Measurements from ENCODE around the gene HACD3.

Gene HACD3

DNA sequence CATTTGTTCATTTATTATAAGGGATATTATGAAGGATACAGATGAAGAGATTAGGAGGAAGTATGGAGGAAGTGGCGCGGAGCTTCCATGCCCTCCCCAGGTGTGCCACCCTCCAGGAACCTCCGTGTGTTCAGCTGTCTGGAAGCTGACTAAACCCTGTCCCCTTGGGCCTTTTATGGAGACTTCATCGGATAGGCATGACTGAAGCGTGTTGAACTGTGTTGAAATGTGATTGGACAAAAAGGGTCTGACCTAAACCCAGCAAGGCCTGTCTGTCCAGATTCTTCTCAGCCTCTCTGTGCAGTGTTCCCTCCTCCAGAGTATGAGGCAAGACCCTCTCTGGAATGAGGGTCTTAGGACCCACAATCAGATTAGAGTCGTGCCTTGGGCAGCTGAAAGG lies 31.7 kb downstream of the HACD3 start:
- no peak for ATAC-seq (ENCODE audit: low read depth)
- H3K27me3 ChIP-seq (ENCODE audit: insufficient read depth, poor library complexity, severe bottlenecking), result no peaks in the 10 kb centered on the region
- no peak for DNase-seq (ENCODE audit: low spot score)
- no peaks in the 10 kb centered on the region for H3K4me1 ChIP-seq (ENCODE audit: insufficient read depth, poor library complexity, severe bottlenecking)
- peaks cover 90% of the 10 kb centered on the region for H3K36me3 ChIP-seq (ENCODE audit: low read depth)
- no peak overlapping the region for H3K4me3 ChIP-seq (ENCODE audit: severe bottlenecking)
- H3K27ac ChIP-seq (ENCODE audit: poor library complexity, severe bottlenecking), result no peak overlapping the region
- H3K9me3 ChIP-seq (ENCODE audit: severe bottlenecking), result no peaks in the 10 kb centered on the region
- TF ChIP-seq, protein P1, sequence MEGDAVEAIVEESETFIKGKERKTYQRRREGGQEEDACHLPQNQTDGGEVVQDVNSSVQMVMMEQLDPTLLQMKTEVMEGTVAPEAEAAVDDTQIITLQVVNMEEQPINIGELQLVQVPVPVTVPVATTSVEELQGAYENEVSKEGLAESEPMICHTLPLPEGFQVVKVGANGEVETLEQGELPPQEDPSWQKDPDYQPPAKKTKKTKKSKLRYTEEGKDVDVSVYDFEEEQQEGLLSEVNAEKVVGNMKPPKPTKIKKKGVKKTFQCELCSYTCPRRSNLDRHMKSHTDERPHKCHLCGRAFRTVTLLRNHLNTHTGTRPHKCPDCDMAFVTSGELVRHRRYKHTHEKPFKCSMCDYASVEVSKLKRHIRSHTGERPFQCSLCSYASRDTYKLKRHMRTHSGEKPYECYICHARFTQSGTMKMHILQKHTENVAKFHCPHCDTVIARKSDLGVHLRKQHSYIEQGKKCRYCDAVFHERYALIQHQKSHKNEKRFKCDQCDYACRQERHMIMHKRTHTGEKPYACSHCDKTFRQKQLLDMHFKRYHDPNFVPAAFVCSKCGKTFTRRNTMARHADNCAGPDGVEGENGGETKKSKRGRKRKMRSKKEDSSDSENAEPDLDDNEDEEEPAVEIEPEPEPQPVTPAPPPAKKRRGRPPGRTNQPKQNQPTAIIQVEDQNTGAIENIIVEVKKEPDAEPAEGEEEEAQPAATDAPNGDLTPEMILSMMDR (IDR thresholded peaks at IDR 0.05; ENCODE audit: poor library complexity, severe bottlenecking), result no peak

DNA sequence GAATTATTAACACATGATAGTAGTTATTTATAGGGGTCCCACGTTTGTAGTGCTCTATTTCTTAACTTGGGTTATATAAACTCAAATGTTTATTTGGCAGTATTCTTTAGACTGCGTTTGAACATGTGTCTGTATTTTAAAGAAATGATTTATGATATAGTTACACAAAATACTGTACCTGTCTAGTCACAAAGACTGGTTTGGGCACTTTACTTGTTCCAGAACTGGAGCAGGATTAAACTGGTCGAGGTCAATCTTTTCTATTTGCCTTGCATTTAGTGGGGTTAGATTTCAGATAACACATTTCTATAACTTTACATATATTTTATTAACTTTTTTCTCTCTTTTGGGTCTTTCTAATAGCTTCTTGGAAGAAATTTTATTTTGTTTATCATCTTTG lies 39.5 kb downstream of the HACD3 start:
- Histone ChIP-seq H3K27me3 (ENCODE audit: insufficient read depth, poor library complexity, severe bottlenecking) (no peaks in the 10 kb centered on the region), H3K4me1 (ENCODE audit: insufficient read depth, poor library complexity, severe bottlenecking) (no peaks in the 10 kb centered on the region), H3K27ac (ENCODE audit: poor library complexity, severe bottlenecking) (no peak overlapping the region), H3K4me3 (ENCODE audit: severe bottlenecking) (no peak overlapping the region), H3K36me3 (ENCODE audit: low read depth) (peaks cover 94% of the 10 kb centered on the region), H3K9me3 (ENCODE audit: severe bottlenecking) (no peaks in the 10 kb centered on the region)
- TF ChIP-seq, protein P1 (IDR thresholded peaks at IDR 0.05; ENCODE audit: poor library complexity, severe bottlenecking), result no peak
- ATAC-seq (ENCODE audit: low read depth), result no peak
- DNase-seq (ENCODE audit: low spot score), result no peak

DNA sequence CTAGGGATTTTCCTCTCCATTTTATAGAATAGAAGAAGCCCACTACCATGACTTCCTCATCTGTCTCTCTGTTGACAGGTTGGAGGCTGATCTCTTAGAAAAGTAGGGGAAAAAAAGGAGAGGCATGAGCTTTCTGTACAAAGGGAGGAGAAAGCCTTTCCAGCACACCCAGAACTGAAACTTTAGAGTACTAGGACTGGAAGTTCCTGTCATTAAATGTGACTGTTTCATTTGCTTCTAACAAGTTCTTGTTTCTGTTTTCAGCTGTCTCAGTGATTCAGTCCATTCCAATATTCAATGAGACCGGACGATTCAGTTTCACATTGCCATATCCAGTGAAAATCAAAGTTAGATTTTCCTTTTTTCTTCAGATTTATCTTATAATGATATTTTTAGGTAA lies 41.7 kb downstream of the HACD3 start:
- TF ChIP-seq, protein P1 (IDR thresholded peaks at IDR 0.05; ENCODE audit: poor library complexity, severe bottlenecking), result no peak
- no peak overlapping the region for H3K27ac ChIP-seq (ENCODE audit: poor library complexity, severe bottlenecking)
- H3K4me3 ChIP-seq (ENCODE audit: severe bottlenecking), result no peak overlapping the region
- no peaks in the 10 kb centered on the region for H3K9me3 ChIP-seq (ENCODE audit: severe bottlenecking)
- H3K4me1 ChIP-seq (ENCODE audit: insufficient read depth, poor library complexity, severe bottlenecking), result no peaks in the 10 kb centered on the region
- H3K36me3 ChIP-seq (ENCODE audit: low read depth), result peaks cover 84% of the 10 kb centered on the region
- ATAC-seq (ENCODE audit: low read depth), result no peak
- no peak for DNase-seq (ENCODE audit: low spot score)
- H3K27me3 ChIP-seq (ENCODE audit: insufficient read depth, poor library complexity, severe bottlenecking), result no peaks in the 10 kb centered on the region

DNA sequence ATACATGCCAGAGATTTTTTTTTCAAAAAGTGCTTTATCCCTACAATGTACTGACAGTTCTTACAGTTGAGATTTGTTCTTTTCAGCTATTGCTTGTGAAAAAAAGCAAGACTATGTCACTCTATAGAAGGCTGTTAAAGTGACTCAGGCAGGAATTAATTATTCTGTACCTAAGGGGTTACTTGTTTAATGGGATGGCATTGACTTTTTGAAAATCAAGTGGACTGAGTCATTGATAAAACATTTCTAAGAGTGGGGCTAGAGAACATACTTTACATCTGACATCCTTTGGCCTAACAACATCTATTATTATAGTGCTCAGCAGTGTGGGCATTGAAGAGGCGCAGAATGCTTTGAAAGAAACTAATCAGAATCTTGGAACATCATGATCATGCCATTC lies 46.4 kb downstream of the HACD3 start:
- no peaks in the 10 kb centered on the region for H3K27me3 ChIP-seq (ENCODE audit: insufficient read depth, poor library complexity, severe bottlenecking)
- ATAC-seq (ENCODE audit: low read depth) (peak; percentile 55), DNase-seq (ENCODE audit: low spot score) (no peak)
- H3K36me3 ChIP-seq (ENCODE audit: low read depth), result peaks cover 81% of the 10 kb centered on the region
- H3K4me1 ChIP-seq (ENCODE audit: insufficient read depth, poor library complexity, severe bottlenecking), result no peaks in the 10 kb centered on the region
- TF ChIP-seq, protein P1 (IDR thresholded peaks at IDR 0.05; ENCODE audit: poor library complexity, severe bottlenecking), result no peak
- H3K27ac ChIP-seq (ENCODE audit: poor library complexity, severe bottlenecking), result peak overlapping the region; percentile 7
- H3K4me3 ChIP-seq (ENCODE audit: severe bottlenecking), result no peak overlapping the region
- no peaks in the 10 kb centered on the region for H3K9me3 ChIP-seq (ENCODE audit: severe bottlenecking)

DNA sequence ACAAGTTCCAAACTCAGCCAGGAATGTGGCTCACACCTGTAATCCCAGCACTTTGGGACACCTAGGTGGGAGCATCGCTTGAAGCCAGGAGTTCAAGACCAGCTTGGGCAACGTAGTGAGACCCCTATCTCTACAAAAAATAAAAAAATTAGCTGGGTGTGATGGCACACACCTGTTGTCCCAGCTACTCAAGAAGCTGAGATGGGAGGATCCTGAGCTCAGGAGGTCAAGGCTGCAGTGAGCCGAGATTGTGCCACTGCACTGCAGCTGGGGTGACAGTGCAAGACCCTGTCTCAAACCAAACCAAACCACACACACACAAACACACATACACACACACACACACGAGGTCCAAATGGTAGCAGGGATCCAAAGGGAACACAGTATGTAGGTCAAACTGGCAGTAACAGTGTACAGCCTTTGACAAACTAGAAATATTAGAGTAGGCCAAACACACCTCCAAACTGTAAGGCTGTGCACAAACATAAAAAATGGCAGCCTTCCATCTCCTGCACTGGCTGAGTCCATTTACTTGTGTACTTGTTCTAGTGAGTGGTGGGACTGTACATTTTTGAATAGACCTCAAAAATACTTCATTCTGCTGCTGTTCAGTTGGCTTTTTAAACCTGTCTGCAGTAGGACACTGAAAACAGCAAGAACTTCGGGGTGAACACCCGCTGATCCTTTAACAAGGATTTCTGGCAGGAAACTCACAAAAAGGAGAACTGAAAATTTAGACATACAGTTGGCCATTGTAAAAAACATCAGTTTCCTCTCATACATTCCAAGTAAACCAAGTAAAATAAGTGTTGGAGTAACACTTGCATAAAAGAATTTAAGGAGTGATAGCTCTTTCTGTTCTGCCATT lies 47.1 kb downstream of the HACD3 start:
- no peaks in the 10 kb centered on the region for H3K27me3 ChIP-seq (ENCODE audit: insufficient read depth, poor library complexity, severe bottlenecking)
- ATAC-seq (ENCODE audit: low read depth) (no peak), DNase-seq (ENCODE audit: low spot score) (no peak)
- H3K9me3 ChIP-seq (ENCODE audit: severe bottlenecking), result no peaks in the 10 kb centered on the region
- H3K36me3 ChIP-seq (ENCODE audit: low read depth), result peaks cover 81% of the 10 kb centered on the region
- no peak overlapping the region for H3K4me3 ChIP-seq (ENCODE audit: severe bottlenecking)
- no peaks in the 10 kb centered on the region for H3K4me1 ChIP-seq (ENCODE audit: insufficient read depth, poor library complexity, severe bottlenecking)
- TF ChIP-seq, protein P1 (IDR thresholded peaks at IDR 0.05; ENCODE audit: poor library complexity, severe bottlenecking), result no peak
- peak overlapping the region; percentile 7 for H3K27ac ChIP-seq (ENCODE audit: poor library complexity, severe bottlenecking)
